OCI-LY1 (cell line): ENCODE measurements around the gene ARHGAP8.

Experiments
- H2AFZ ChIP-seq: fragments of 200-600 bp; sonication (generic), shearing (Covaris generic); 2 replicates; pipeline ENCODE4 v1.6.0; 2014; ENCODE audit warnings: antibody characterized with exemption, mild to moderate bottlenecking, low read length
- H3F3A ChIP-seq: fragments of 200-600 bp; sonication (generic), shearing (Covaris generic); 2 replicates; pipeline ENCODE4 v1.6.0; 2014; ENCODE audit warnings: mild to moderate bottlenecking, antibody characterized with exemption, low read length, moderate library complexity; ENCODE audit not compliant: insufficient read depth
- H3K27ac ChIP-seq: fragments of 200-600 bp; sonication (generic); 2 replicates; pipeline ENCODE4 v1.5.1; 2014; ENCODE audit warnings: low read length, mixed run types, mild to moderate bottlenecking, low read depth; ENCODE audit not compliant: poor library complexity, severe bottlenecking
- H3K27me3 ChIP-seq: fragments of 200-600 bp; sonication (generic); 2 replicates; pipeline ENCODE4 v1.6.0; 2014; ENCODE audit warnings: antibody characterized with exemption, mild to moderate bottlenecking, low read length, moderate library complexity; ENCODE audit not compliant: insufficient read depth
- H3K36me3 ChIP-seq: fragments of 200-600 bp; sonication (generic); 2 replicates; pipeline ENCODE4 v1.6.1; 2014; ENCODE audit warnings: mild to moderate bottlenecking, antibody characterized with exemption, low read length, moderate library complexity, mixed read lengths; ENCODE audit not compliant: insufficient read depth
- H3K4me1 ChIP-seq: fragments of 200-600 bp; sonication (generic); 2 replicates; pipeline ENCODE4 v1.5.1; 2014; ENCODE audit warnings: mild to moderate bottlenecking, low read length, moderate library complexity; ENCODE audit not compliant: insufficient read depth, severe bottlenecking
- H3K4me2 ChIP-seq: fragments of 200-600 bp; sonication (generic), shearing (Covaris generic); 2 replicates; pipeline ENCODE4 v1.6.1; 2014; ENCODE audit warnings: low read length
- H3K4me3 ChIP-seq: fragments of 200-600 bp; sonication (generic); 2 replicates; pipeline ENCODE4 v1.5.1; 2014; ENCODE audit warnings: low read length, low read depth, mild to moderate bottlenecking, mixed read lengths; ENCODE audit not compliant: poor library complexity, severe bottlenecking
- H3K79me2 ChIP-seq: fragments of 200-600 bp; shearing (Covaris generic); 2 replicates; pipeline ENCODE4 v1.6.1; 2016; ENCODE audit warnings: mixed run types, low read length, mixed read lengths; ENCODE audit not compliant: insufficient read depth
- H3K9ac ChIP-seq: fragments of 200-600 bp; sonication (generic), shearing (Covaris generic); 2 replicates; pipeline ENCODE4 v1.6.1; 2014; ENCODE audit warnings: mild to moderate bottlenecking, low read length, mixed read lengths
- H3K9me2 ChIP-seq: fragments of 200-600 bp; sonication (generic), shearing (Covaris generic); 2 replicates; pipeline ENCODE4 v1.6.1; 2014; ENCODE audit warnings: low read depth, mild to moderate bottlenecking, low read length, mixed read lengths
- H3K9me3 ChIP-seq: fragments of 200-600 bp; shearing (Covaris generic); 2 replicates; pipeline ENCODE4 v1.6.1; 2014; ENCODE audit warnings: low read length, mixed read lengths
- H4K20me1 ChIP-seq: fragments of 200-600 bp; sonication (generic), shearing (Covaris generic); 2 replicates; pipeline ENCODE4 v1.6.0; 2016; ENCODE audit warnings: mild to moderate bottlenecking, low read length; ENCODE audit not compliant: insufficient read depth
- EZH2 ChIP-seq: fragments of 200-600 bp; sonication (generic), shearing (Covaris generic); IDR thresholded peaks from 2 replicates; pipeline ENCODE4 v1.8.0; 2017; ENCODE audit warnings: borderline replicate concordance, mixed run types, mild to moderate bottlenecking, antibody characterized with exemption, low read length, moderate library complexity, mixed read lengths
- TF ChIP-seq, protein P1 (sequence below): fragments of 200-600 bp; sonication (generic), shearing (Covaris generic); IDR thresholded peaks from 2 replicates; pipeline ENCODE4 v1.5.1; 2017; ENCODE audit warnings: mild to moderate bottlenecking, antibody characterized with exemption, low read length, moderate library complexity, mixed read lengths

Gene ARHGAP8

DNA sequence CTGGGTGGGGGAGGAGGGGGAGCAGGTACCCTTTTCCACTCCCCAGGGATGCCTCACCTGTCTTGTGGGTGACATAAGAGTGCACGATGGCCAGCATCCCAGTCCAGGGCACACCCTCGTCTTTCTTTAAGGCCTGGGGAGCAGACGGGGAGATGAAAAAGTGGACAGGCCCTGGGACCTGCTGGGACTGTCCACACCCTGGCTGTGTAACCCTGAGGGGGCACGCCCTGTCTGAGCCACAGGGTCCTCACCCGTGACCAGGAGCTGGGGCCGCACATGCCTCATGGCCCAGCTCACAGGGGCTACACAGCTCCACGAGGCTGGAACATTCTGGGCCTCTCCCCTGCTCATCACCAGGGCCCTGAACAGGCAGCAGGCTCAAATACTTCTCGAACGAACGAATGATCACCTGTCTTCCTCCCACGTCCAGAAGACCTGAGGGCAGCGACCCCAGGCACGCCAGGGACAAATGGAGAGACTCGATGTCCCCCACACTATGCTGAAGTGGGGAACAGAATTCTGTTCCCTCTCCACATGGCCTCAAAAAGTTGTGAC lies 133.5 kb downstream of the ARHGAP8 start:
- Histone ChIP-seq H3K4me2 (no peak overlapping the region), H3K9me3 (no peaks in the 10 kb centered on the region), H3K36me3 (no peaks in the 10 kb centered on the region), H3K9ac (no peak overlapping the region), H2AFZ (no peak overlapping the region), H3K79me2 (no peaks in the 10 kb centered on the region), H3K4me3 (no peak overlapping the region), H3K27ac (no peak overlapping the region), H3K9me2 (no peaks in the 10 kb centered on the region), H3F3A (no peaks in the 10 kb centered on the region), H3K4me1 (no peaks in the 10 kb centered on the region), H3K27me3 (no peaks in the 10 kb centered on the region), H4K20me1 (no peaks in the 10 kb centered on the region)
- TF ChIP-seq, protein P1, sequence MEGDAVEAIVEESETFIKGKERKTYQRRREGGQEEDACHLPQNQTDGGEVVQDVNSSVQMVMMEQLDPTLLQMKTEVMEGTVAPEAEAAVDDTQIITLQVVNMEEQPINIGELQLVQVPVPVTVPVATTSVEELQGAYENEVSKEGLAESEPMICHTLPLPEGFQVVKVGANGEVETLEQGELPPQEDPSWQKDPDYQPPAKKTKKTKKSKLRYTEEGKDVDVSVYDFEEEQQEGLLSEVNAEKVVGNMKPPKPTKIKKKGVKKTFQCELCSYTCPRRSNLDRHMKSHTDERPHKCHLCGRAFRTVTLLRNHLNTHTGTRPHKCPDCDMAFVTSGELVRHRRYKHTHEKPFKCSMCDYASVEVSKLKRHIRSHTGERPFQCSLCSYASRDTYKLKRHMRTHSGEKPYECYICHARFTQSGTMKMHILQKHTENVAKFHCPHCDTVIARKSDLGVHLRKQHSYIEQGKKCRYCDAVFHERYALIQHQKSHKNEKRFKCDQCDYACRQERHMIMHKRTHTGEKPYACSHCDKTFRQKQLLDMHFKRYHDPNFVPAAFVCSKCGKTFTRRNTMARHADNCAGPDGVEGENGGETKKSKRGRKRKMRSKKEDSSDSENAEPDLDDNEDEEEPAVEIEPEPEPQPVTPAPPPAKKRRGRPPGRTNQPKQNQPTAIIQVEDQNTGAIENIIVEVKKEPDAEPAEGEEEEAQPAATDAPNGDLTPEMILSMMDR: no peak
- TF ChIP-seq EZH2: no peak

DNA sequence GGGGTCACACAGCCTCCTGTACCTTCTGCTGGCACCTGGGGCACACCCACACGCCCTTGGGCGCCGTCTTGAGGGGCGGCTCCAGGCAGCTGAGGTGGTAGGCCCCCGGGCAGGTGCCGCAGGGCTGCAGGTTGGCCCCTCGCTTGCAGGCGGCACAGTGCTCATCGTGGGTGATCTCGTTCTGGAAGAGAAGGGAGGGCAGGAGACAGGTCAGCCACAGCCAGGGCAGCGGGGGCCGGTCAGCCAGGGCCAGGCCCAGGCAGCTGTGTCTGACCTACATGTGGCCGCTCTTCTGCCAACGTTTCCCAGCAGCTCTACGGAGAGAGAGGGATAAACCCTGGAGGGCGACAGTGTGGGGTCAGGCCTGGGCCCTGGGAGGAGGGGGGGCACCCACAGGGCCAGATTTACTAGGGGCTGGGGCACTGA lies 135.6 kb downstream of the ARHGAP8 start:
- TF ChIP-seq EZH2: no peak
- TF ChIP-seq, protein P1: no peak
- Histone ChIP-seq H3K9me3 (no peaks in the 10 kb centered on the region), H3K4me1 (no peaks in the 10 kb centered on the region), H3K27ac (no peak overlapping the region), H3K9me2 (no peaks in the 10 kb centered on the region), H3K36me3 (no peaks in the 10 kb centered on the region), H3K27me3 (no peaks in the 10 kb centered on the region), H3K4me2 (no peak overlapping the region), H3K9ac (no peak overlapping the region), H3K4me3 (no peak overlapping the region), H3K79me2 (no peaks in the 10 kb centered on the region), H2AFZ (no peak overlapping the region), H3F3A (no peaks in the 10 kb centered on the region), H4K20me1 (no peaks in the 10 kb centered on the region)

DNA sequence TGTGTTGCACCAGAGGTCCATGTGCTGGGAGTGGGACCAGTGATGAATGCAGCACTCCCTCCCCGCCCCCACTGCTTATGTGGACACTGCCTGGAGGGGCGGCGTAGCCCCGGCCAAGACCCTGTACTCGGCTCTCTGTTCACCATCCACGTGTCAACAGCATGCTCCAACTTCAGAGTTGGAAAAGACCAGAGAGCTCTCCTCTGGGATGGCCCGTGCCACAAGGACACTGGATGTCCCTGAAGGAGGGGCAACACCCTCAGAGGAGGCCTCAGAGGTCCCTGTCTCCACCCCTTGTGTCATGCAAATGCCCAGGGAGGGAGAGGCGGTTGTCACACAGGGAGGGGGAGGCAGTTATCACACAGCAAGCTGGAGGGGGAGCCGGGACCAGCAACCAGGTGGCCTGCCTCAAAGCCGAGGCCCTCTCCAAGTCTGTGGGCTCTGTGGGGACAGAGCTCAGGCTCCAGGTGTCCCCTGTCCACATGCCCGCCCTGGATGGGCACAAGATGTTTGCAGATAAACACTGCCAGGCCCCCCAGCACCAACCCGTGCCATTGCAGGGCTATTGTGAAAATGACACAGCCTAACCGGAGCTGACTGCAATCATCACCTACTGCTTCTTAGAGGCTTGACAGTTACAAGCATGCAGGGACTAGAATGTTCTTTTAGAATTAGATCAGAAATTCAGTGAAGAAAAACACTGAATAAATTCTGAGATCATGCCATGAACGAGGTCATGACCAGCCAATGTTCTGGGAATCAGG lies 136.3 kb downstream of the ARHGAP8 start:
- H3K4me2 ChIP-seq: no peak overlapping the region
- H3K9ac ChIP-seq: no peak overlapping the region
- H2AFZ ChIP-seq: no peak overlapping the region
- no peaks in the 10 kb centered on the region for H3K27me3 ChIP-seq
- H4K20me1 ChIP-seq: no peaks in the 10 kb centered on the region
- no peaks in the 10 kb centered on the region for H3K9me2 ChIP-seq
- H3K27ac ChIP-seq: no peak overlapping the region
- H3K79me2 ChIP-seq: no peaks in the 10 kb centered on the region
- no peaks in the 10 kb centered on the region for H3K4me1 ChIP-seq
- H3F3A ChIP-seq: no peaks in the 10 kb centered on the region
- H3K4me3 ChIP-seq: no peak overlapping the region
- H3K36me3 ChIP-seq: no peaks in the 10 kb centered on the region
- no peaks in the 10 kb centered on the region for H3K9me3 ChIP-seq
- TF ChIP-seq EZH2: no peak
- TF ChIP-seq, protein P1: no peak
